RWPE2 (cell line): ENCODE results near the gene STARD9.
"Not testable (repeated sequence)": the region's sequence is repeated elsewhere in the genome, so short reads cannot be mapped to it uniquely, and the experiment has no call there.

Experiments
- ATAC-seq: fragments of 200-7000 bp; cut with Tn5 transposase; 3 replicates; pipeline ENCODE4 v1.9.1; 2021; ENCODE audit warnings: low read depth
- DNase-seq: peaks from one replicate; pipeline ENCODE4 v3.0.0-alpha.2; 2020; ENCODE audit warnings: low spot score
- H3K27ac ChIP-seq: fragments of 450-650 bp; 2 replicates; pipeline ENCODE4 v1.5.1; 2017; ENCODE audit warnings: mild to moderate bottlenecking; ENCODE audit not compliant: poor library complexity, severe bottlenecking
- H3K27me3 ChIP-seq: fragments of 250-450 bp; sonication (Bioruptor Pico); 2 replicates; pipeline ENCODE4 v1.5.1; 2021; ENCODE audit warnings: mild to moderate bottlenecking, moderate library complexity; ENCODE audit not compliant: insufficient read depth, poor library complexity, severe bottlenecking
- H3K36me3 ChIP-seq: fragments of 250-450 bp; sonication (Bioruptor Pico); 2 replicates; pipeline ENCODE4 v1.5.1; 2020; ENCODE audit warnings: low read depth, mild to moderate bottlenecking, moderate library complexity
- H3K4me1 ChIP-seq: fragments of 250-450 bp; sonication (Bioruptor Pico); 2 replicates; pipeline ENCODE4 v1.5.1; 2021; ENCODE audit warnings: mild to moderate bottlenecking, moderate library complexity; ENCODE audit not compliant: insufficient read depth, poor library complexity, severe bottlenecking
- H3K4me3 ChIP-seq: fragments of 250-450 bp; sonication (Bioruptor Pico); 2 replicates; pipeline ENCODE4 v1.5.1; 2021; ENCODE audit warnings: mild to moderate bottlenecking, moderate library complexity; ENCODE audit not compliant: severe bottlenecking
- H3K9me3 ChIP-seq: fragments of 250-450 bp; sonication (Bioruptor Pico); 2 replicates; pipeline ENCODE4 v1.5.1; 2021; ENCODE audit warnings: mild to moderate bottlenecking, moderate library complexity; ENCODE audit not compliant: severe bottlenecking
- TF ChIP-seq, protein P1 (sequence below): fragments of 450-650 bp; IDR thresholded peaks from one replicate; pipeline ENCODE4 v1.5.1; 2017; ENCODE audit warnings: mild to moderate bottlenecking, moderate library complexity; ENCODE audit not compliant: poor library complexity, severe bottlenecking

Gene STARD9

GRCh38 chr15:42591238-42591934 lies 16.0 kb downstream of the STARD9 start:
- Histone ChIP-seq H3K4me1 (no peaks in the 10 kb centered on the region), H3K9me3 (no peaks in the 10 kb centered on the region), H3K36me3 (no peaks in the 10 kb centered on the region), H3K27ac (no peak overlapping the region), H3K4me3 (no peak overlapping the region), H3K27me3 (no peaks in the 10 kb centered on the region)
- TF ChIP-seq, protein P1, sequence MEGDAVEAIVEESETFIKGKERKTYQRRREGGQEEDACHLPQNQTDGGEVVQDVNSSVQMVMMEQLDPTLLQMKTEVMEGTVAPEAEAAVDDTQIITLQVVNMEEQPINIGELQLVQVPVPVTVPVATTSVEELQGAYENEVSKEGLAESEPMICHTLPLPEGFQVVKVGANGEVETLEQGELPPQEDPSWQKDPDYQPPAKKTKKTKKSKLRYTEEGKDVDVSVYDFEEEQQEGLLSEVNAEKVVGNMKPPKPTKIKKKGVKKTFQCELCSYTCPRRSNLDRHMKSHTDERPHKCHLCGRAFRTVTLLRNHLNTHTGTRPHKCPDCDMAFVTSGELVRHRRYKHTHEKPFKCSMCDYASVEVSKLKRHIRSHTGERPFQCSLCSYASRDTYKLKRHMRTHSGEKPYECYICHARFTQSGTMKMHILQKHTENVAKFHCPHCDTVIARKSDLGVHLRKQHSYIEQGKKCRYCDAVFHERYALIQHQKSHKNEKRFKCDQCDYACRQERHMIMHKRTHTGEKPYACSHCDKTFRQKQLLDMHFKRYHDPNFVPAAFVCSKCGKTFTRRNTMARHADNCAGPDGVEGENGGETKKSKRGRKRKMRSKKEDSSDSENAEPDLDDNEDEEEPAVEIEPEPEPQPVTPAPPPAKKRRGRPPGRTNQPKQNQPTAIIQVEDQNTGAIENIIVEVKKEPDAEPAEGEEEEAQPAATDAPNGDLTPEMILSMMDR: peak; percentile 47
- 0 out of 3 replicates have a peak, but pooled peaks have one; percentile 32 for ATAC-seq
- no peak for DNase-seq

GRCh38 chr15:42592716-42593115 lies 17.3 kb downstream of the STARD9 start:
- TF ChIP-seq, protein P1: no peak
- H3K9me3 ChIP-seq: no peaks in the 10 kb centered on the region
- no peak for ATAC-seq
- H3K27me3 ChIP-seq: no peaks in the 10 kb centered on the region
- H3K4me3 ChIP-seq: no peak overlapping the region
- H3K36me3 ChIP-seq: no peaks in the 10 kb centered on the region
- no peak overlapping the region for H3K27ac ChIP-seq
- DNase-seq: no peak
- H3K4me1 ChIP-seq: no peaks in the 10 kb centered on the region

GRCh38 chr15:42593143-42593542 lies 17.7 kb downstream of the STARD9 start:
- no peaks in the 10 kb centered on the region for H3K9me3 ChIP-seq
- no peak overlapping the region for H3K4me3 ChIP-seq
- TF ChIP-seq, protein P1: no peak

GRCh38 chr15:42594095-42594494 lies 18.7 kb downstream of the STARD9 start:
- H3K4me3 ChIP-seq: no peak overlapping the region
- no peaks in the 10 kb centered on the region for H3K4me1 ChIP-seq
- no peaks in the 10 kb centered on the region for H3K36me3 ChIP-seq
- H3K27me3 ChIP-seq: no peaks in the 10 kb centered on the region
- TF ChIP-seq, protein P1: no peak
- no peaks in the 10 kb centered on the region for H3K9me3 ChIP-seq
- ATAC-seq: no peak
- no peak overlapping the region for H3K27ac ChIP-seq
- no peak for DNase-seq

More at GRCh38 chr15:42593143-42593542, 17.7 kb downstream of the STARD9 start:
- Histone ChIP-seq H3K27me3 (no peaks in the 10 kb centered on the region), H3K36me3 (no peaks in the 10 kb centered on the region), H3K27ac (no peak overlapping the region), H3K4me1 (no peaks in the 10 kb centered on the region)
- ATAC-seq (no peak), DNase-seq (no peak)

GRCh38 chr15:42595626-42596240 lies 20.3 kb downstream of the STARD9 start:
- H3K27ac ChIP-seq: no peak overlapping the region
- H3K36me3 ChIP-seq: no peaks in the 10 kb centered on the region
- no peaks in the 10 kb centered on the region for H3K9me3 ChIP-seq
- no peak overlapping the region for H3K4me3 ChIP-seq
- no peaks in the 10 kb centered on the region for H3K4me1 ChIP-seq
- TF ChIP-seq, protein P1: no peak
- no peaks in the 10 kb centered on the region for H3K27me3 ChIP-seq
- no peak for DNase-seq
- no peak for ATAC-seq

DNA sequence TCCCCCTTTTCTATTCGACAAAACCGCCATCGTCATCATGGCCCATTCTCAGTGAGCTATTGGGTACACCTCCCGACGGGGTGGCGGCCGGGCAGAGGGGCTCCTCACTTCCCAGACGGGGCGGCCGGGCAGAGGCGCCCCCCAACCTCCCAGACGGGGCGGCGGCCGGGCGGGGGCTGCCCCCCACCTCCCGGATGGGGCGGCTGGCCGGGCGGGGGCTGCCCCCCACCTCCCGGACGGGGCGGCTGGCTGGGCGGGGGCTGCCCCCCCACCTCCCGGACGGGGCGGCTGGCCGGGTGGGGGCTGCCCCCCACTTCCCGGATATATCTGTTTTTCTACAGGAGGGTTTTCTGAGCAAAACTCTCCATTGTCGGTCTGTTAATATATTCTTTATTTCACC lies 25.9 kb downstream of the STARD9 start:
- not testable (repeated sequence) for H3K4me1 ChIP-seq, H3K9me3 ChIP-seq, H3K4me3 ChIP-seq, DNase-seq, H3K36me3 ChIP-seq, H3K27ac ChIP-seq, H3K27me3 ChIP-seq, ATAC-seq
